Brain microvascular endothelial cell (primary cell): ENCODE data around the gene DAD1.

ENCODE experiments used
- DNase-seq: peaks from one replicate; pipeline ENCODE4 v3.0.0-alpha.2; 2020
- H3K27ac ChIP-seq: fragments of 250-450 bp; sonication (Bioruptor Pico); 2 replicates; pipeline ENCODE4 v1.5.1; 2020; ENCODE audit warnings: mild to moderate bottlenecking, moderate library complexity
- H3K27me3 ChIP-seq: fragments of 250-450 bp; sonication (Bioruptor Pico); replicated peaks from 2 replicates; pipeline ENCODE4 v1.5.1; 2020; ENCODE audit warnings: mild to moderate bottlenecking
- H3K36me3 ChIP-seq: fragments of 250-450 bp; sonication (Bioruptor Pico); replicated peaks from 2 replicates; pipeline ENCODE4 v1.5.1; 2020; ENCODE audit warnings: mild to moderate bottlenecking
- H3K4me3 ChIP-seq: 2 replicates; pipeline ENCODE4 v1.5.1; 2011; ENCODE audit warnings: low read depth, mild to moderate bottlenecking, control low read depth, low read length, moderate library complexity
- CTCF ChIP-seq: IDR thresholded peaks from 2 replicates; pipeline ENCODE4 v1.5.1; 2011; ENCODE audit warnings: low read depth, mild to moderate bottlenecking, moderate library complexity, low read length, control low read depth, inconsistent platforms; ENCODE audit errors: missing control alignments
- in situ Hi-C: cut with HindIII; loops from 2 replicates; pipeline ENCODE4 v1.10.0; 2017; ENCODE audit warnings: low sequenced_read_pairs, low pct_ligation_motif_present

DAD1 gene

GRCh38 chr14:22522466-22522957, 66.5 kb downstream of the DAD1 start:
- no peak for DNase-seq
- no peaks in the 10 kb centered on the region for H3K27me3 ChIP-seq
- in situ Hi-C loops = no loop called here
- TF ChIP-seq CTCF = no peak
- no peak overlapping the region for H3K27ac ChIP-seq
- no peaks in the 10 kb centered on the region for H3K36me3 ChIP-seq
- no peak overlapping the region for H3K4me3 ChIP-seq

- no peaks in the 10 kb centered on the region for H3K27me3 ChIP-seq
- no peak for DNase-seq
- no peak for TF ChIP-seq CTCF
- no peaks in the 10 kb centered on the region for H3K36me3 ChIP-seq
- no peak overlapping the region for H3K27ac ChIP-seq
- in situ Hi-C loops = no loop called here
- H3K4me3 ChIP-seq = no peak overlapping the region
These were observed 67.4 kb downstream of the DAD1 start for GRCh38 chr14:22521449-22522239.

GRCh38 chr14:22520796-22521195, 68.2 kb downstream of the DAD1 start:
- Histone ChIP-seq H3K27me3 (no peaks in the 10 kb centered on the region), H3K36me3 (no peaks in the 10 kb centered on the region), H3K4me3 (no peak overlapping the region), H3K27ac (peak overlapping the region; percentile 66)
- DNase-seq = no peak
- no peak for TF ChIP-seq CTCF
- in situ Hi-C loops = no loop called here

GRCh38 chr14:22519877-22520685, 68.9 kb downstream of the DAD1 start:
- Histone ChIP-seq H3K36me3 (no peaks in the 10 kb centered on the region), H3K27me3 (no peaks in the 10 kb centered on the region), H3K27ac (peak overlapping the region; percentile 66), H3K4me3 (peak overlapping the region; percentile 30)
- peak; percentile 57 for DNase-seq
- TF ChIP-seq CTCF = no peak
- in situ Hi-C loops = no loop called here

- H3K36me3 ChIP-seq = no peaks in the 10 kb centered on the region
- H3K27ac ChIP-seq = no peak overlapping the region
- H3K27me3 ChIP-seq = no peaks in the 10 kb centered on the region
- no peak for DNase-seq
- TF ChIP-seq CTCF = no peak
- no peak overlapping the region for H3K4me3 ChIP-seq
- in situ Hi-C loops = no loop called here
These were observed 71.0 kb downstream of the DAD1 start for GRCh38 chr14:22518073-22518472.
